ENCODE measurements around the gene ZBTB21. TPM values are rescaled to one million over a fixed set of nuclear protein-coding genes. Genes with fewer than 3 reads are reported as not detected.
A peak's percentile ranks its signal among the peaks of the same experiment; 100 is the strongest.

ZBTB21 gene
- total and polyA plus RNA-seq, 5 donors from 2014 or later, result 2.4 to 107 (median 5.7) TPM

DNA sequence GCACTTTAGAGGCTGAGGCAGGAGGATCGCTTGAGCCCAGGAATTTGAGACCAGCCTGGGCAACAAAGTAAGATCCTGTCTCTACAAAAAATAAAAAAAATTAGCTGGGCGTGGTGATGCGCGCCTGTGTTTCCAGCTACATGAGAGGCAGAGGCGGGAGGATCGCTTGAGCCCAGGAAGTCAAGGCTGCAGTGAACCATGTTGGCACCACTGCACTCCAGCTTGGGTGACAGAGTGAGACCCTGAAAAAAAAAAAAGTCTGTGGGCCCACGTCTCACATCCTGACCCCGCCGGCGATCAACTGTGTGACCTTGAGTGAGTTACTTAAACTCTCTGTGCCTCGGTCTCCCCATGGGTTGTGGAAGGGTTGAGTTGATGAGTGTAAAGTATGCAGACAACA is 12.7 kb upstream of the ZBTB21 start:
- H3K9me3 Mint-ChIP-seq, result no peaks in the 10 kb centered on the region
- H3K36me3 ChIP-seq (ENCODE audit: control insufficient read depth, insufficient read depth, low read length), result no peaks in the 10 kb centered on the region
- ATAC-seq (ENCODE audit: low read depth in 2 of 2), result no peak
- DNase-seq, result no peak
- H3K4me3 ChIP-seq (ENCODE audit: low read depth, low read length), result no peak overlapping the region
- H3K4me1 Mint-ChIP-seq, result peaks cover 0 to 4% (median 1%) of the 10 kb centered on the region in 4 donors
- peak overlapping the region in 1 of 3 donors; percentile 38 for H3K27ac Mint-ChIP-seq
- peaks cover 16% of the 10 kb centered on the region for H3K27me3 Mint-ChIP-seq
- no peaks in the 10 kb centered on the region for H3K36me3 Mint-ChIP-seq
- no peak overlapping the region for H3K27ac ChIP-seq (ENCODE audit: insufficient read depth, low read length, poor library complexity, severe bottlenecking)
- H3K9me3 ChIP-seq (ENCODE audit: control insufficient read depth in 2 of 2, low read length in 2 of 2), result no peaks in the 10 kb centered on the region
- no peak overlapping the region for H3K4me3 Mint-ChIP-seq
- H3K4me1 ChIP-seq (ENCODE audit: control insufficient read depth, insufficient read depth, low read length, poor library complexity, severe bottlenecking), result no peaks in the 10 kb centered on the region
- H3K27me3 ChIP-seq (ENCODE audit: control insufficient read depth, insufficient read depth, low read length), result no peaks in the 10 kb centered on the region

DNA sequence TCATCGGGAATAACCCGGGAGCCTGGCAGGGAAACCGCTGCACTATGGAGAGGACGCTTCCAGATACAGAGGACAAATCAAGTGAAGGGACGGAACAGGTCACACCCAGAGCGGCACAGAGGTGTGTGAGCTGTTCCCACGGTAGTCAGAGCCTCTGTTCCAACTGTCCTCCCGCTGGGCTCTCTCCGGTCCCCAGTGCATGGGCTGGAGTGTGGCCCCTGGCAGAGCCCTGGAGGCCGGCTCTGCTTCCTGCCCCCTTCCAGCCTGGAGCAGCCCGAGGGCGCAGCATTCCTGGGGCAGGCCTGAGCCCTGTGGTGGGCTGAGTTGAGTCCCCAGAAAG is 11.9 kb upstream of the ZBTB21 start:
- no peak overlapping the region for H3K4me3 Mint-ChIP-seq
- ATAC-seq (ENCODE audit: low read depth in 2 of 2) (no peak), DNase-seq (no peak)

DNA sequence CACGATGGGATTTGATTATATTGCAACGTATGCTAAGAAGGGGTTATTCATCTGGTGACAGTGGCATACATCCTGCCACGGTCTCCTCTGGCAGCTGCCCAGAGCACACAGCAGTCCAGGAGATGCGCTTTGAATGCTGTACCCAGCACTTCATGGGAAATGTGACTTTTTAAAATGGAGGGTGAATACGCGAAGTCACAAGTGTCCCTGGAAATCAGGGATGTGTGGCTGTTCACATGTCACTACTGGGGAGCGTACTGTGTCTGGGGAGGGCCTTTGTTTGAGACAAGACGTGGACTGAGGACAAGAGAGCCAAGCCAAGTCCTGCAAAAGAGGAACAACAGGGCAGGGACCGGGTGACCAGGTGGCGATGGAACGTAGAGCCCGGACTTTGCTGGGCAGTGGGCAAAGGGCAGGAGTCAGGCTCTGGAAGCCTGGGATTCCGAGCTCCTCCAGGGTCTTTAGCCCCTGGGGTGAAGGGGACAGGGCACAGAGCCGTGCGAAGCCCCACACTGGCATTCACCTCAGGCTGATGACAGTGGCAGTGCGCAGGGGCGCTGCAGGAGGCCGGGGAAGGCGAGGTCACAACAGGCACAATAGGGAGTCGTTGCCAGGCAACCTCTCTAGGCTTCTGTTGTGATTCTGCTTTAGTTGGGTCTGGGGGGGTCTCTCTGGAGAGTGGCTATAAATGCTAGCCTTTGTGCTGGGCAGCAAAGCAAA is 11.4 kb upstream of the ZBTB21 start:
- Mint-ChIP-seq H3K4me1 (peaks cover 0 to 3% (median 1%) of the 10 kb centered on the region in 4 donors), H3K27ac (no peak overlapping the region), H3K27me3 (peaks cover 15% of the 10 kb centered on the region), H3K9me3 (no peaks in the 10 kb centered on the region), H3K4me3 (no peak overlapping the region), H3K36me3 (no peaks in the 10 kb centered on the region)
- DNase-seq (no peak), ATAC-seq (ENCODE audit: low read depth in 2 of 2) (no peak)
- Histone ChIP-seq H3K4me3 (ENCODE audit: low read depth, low read length) (no peak overlapping the region), H3K9me3 (ENCODE audit: control insufficient read depth in 2 of 2, low read length in 2 of 2) (no peaks in the 10 kb centered on the region), H3K36me3 (ENCODE audit: control insufficient read depth, insufficient read depth, low read length) (no peaks in the 10 kb centered on the region), H3K27ac (ENCODE audit: insufficient read depth, low read length, poor library complexity, severe bottlenecking) (no peak overlapping the region), H3K27me3 (ENCODE audit: control insufficient read depth, insufficient read depth, low read length) (no peaks in the 10 kb centered on the region), H3K4me1 (ENCODE audit: control insufficient read depth, insufficient read depth, low read length, poor library complexity, severe bottlenecking) (no peaks in the 10 kb centered on the region)

More for the DNA sequence above, 11.9 kb upstream of the ZBTB21 start:
- H3K27ac Mint-ChIP-seq, result no peak overlapping the region
- Histone ChIP-seq H3K36me3 (ENCODE audit: control insufficient read depth, insufficient read depth, low read length) (no peaks in the 10 kb centered on the region), H3K9me3 (ENCODE audit: control insufficient read depth in 2 of 2, low read length in 2 of 2) (no peaks in the 10 kb centered on the region), H3K27ac (ENCODE audit: insufficient read depth, low read length, poor library complexity, severe bottlenecking) (no peak overlapping the region), H3K4me3 (ENCODE audit: low read depth, low read length) (no peak overlapping the region), H3K27me3 (ENCODE audit: control insufficient read depth, insufficient read depth, low read length) (no peaks in the 10 kb centered on the region), H3K4me1 (ENCODE audit: control insufficient read depth, insufficient read depth, low read length, poor library complexity, severe bottlenecking) (no peaks in the 10 kb centered on the region)
- no peaks in the 10 kb centered on the region for H3K36me3 Mint-ChIP-seq
- H3K4me1 Mint-ChIP-seq, result peaks cover 0 to 4% (median 1%) of the 10 kb centered on the region in 4 donors
- peaks cover 15% of the 10 kb centered on the region for H3K27me3 Mint-ChIP-seq
- H3K9me3 Mint-ChIP-seq, result no peaks in the 10 kb centered on the region

DNA sequence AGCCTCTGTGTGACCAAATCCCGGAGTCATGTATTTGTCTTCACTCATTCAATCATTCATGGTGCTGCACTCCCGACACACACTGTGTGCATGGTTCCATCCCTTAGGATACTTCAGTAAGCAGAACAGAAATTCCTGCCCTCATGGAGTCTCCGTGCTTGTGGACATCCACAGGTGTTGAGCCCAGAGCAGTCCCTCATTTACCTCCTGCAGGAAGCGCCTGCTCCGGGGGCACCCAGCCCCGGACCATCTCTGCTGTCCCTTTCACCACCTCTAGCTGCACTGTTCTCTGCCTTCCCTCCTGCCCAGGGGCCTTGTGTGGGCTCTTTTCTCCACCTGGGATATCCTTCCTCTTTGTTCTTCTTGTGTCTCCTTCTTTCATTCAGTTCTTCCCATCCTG is 9.5 kb upstream of the ZBTB21 start:
- Histone ChIP-seq H3K4me3 (ENCODE audit: low read depth, low read length) (no peak overlapping the region), H3K4me1 (ENCODE audit: control insufficient read depth, insufficient read depth, low read length, poor library complexity, severe bottlenecking) (no peaks in the 10 kb centered on the region), H3K9me3 (ENCODE audit: control insufficient read depth in 2 of 2, low read length in 2 of 2) (no peaks in the 10 kb centered on the region), H3K36me3 (ENCODE audit: control insufficient read depth, insufficient read depth, low read length) (no peaks in the 10 kb centered on the region), H3K27me3 (ENCODE audit: control insufficient read depth, insufficient read depth, low read length) (no peaks in the 10 kb centered on the region), H3K27ac (ENCODE audit: insufficient read depth, low read length, poor library complexity, severe bottlenecking) (no peak overlapping the region)
- H3K27ac Mint-ChIP-seq, result peak overlapping the region in 1 of 3 donors; percentile 55
- no peaks in the 10 kb centered on the region for H3K36me3 Mint-ChIP-seq
- H3K4me3 Mint-ChIP-seq, result peak overlapping the region in 1 of 4 donors; percentile 3
- ATAC-seq (ENCODE audit: low read depth in 2 of 2) (no peak), DNase-seq (no peak)
- peaks cover 0 to 2% (median 0%) of the 10 kb centered on the region in 4 donors for H3K4me1 Mint-ChIP-seq
- peaks cover 0 to 3% (median 1%) of the 10 kb centered on the region in 7 donors for H3K9me3 Mint-ChIP-seq
- H3K27me3 Mint-ChIP-seq, result peaks cover 15% of the 10 kb centered on the region

DNA sequence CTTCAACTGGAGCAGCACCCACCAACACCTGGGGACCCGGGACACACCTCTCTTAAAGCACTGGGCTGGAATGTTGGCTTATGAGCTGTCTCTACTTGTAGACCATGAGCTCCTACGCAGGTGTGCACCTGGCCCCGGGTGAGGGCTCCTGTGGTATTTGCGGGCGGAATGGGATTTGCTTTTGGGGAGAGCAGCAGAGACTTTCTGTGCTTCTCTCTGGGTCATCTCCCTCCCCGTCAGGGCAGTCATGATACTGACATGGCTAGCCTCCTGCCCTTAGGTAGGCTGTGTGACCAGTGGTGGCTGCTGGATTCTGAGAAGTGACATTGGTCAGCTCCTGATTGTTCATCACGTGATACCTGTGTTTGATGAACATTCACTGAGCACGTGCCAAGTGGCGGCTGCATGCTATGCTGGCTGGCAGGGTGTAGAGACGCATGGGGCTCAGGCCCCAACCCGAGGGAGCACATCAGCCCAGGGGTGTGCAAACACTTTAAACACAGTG is 9.0 kb upstream of the ZBTB21 start:
- ATAC-seq (ENCODE audit: low read depth in 2 of 2) (no peak), DNase-seq (no peak)
- H3K4me3 Mint-ChIP-seq, result no peak overlapping the region
- no peaks in the 10 kb centered on the region for H3K36me3 ChIP-seq (ENCODE audit: control insufficient read depth, insufficient read depth, low read length)
- H3K4me3 ChIP-seq (ENCODE audit: low read depth, low read length), result no peak overlapping the region
- H3K27ac ChIP-seq (ENCODE audit: insufficient read depth, low read length, poor library complexity, severe bottlenecking), result no peak overlapping the region
- H3K9me3 ChIP-seq (ENCODE audit: control insufficient read depth in 2 of 2, low read length in 2 of 2), result no peaks in the 10 kb centered on the region
- no peaks in the 10 kb centered on the region for H3K27me3 ChIP-seq (ENCODE audit: control insufficient read depth, insufficient read depth, low read length)
- H3K36me3 Mint-ChIP-seq, result no peaks in the 10 kb centered on the region
- H3K27ac Mint-ChIP-seq, result no peak overlapping the region
- H3K4me1 ChIP-seq (ENCODE audit: control insufficient read depth, insufficient read depth, low read length, poor library complexity, severe bottlenecking), result no peaks in the 10 kb centered on the region
- H3K27me3 Mint-ChIP-seq, result peaks cover 16% of the 10 kb centered on the region
- H3K9me3 Mint-ChIP-seq, result peaks cover 0 to 6% (median 1%) of the 10 kb centered on the region in 7 donors
- peaks cover 0 to 3% (median 1%) of the 10 kb centered on the region in 4 donors for H3K4me1 Mint-ChIP-seq

DNA sequence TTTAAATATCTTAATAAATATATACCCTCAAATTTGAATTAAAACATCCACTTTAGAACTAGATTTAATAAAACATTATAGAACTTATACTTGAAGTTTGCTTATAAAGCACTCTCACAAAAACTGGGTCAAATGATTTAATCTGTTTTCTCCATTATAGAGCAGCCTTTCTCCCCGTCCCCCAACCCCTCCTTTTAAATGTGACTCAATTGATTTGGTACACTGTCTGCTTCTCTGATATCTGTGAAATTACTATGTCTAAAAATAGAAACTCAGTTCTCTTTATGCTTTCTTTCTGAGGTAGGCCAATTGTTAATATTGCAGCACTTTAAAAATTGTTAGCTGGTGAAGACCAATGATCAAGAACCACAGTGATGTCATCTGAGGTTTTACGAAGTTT is 6.9 kb upstream of the ZBTB21 start:
- no peak for ATAC-seq (ENCODE audit: low read depth in 2 of 2)
- no peak overlapping the region for H3K4me3 Mint-ChIP-seq

DNA sequence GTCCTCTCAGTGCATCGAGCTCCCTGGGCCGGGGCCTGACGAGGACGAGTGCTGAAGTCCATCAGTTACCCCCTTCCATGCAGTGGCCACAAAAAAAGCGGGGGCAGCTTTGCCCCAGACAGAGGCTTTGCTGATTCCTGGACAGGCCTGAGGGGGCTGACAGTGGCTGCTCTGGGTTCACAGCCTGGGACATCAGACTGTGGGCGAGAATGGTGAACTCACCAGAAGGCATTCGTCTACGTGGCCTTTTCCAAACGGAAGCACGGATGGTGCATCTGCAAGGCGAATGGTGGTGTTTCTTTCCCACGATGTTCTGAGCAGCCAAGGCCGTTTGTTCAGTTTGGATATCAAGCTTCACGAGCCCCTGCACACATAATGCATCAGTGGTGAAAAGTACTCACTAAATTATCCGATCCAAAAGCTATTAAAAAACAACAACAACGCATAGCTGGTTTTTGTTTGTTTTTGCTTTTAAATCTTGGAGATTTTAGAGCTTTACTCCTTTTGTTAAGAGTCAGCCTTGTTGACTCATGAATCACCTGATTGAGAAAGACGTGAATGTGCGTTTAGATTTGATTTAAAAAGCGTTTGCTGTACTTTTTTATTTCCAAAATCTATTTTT is 6.3 kb upstream of the ZBTB21 start:
- Histone ChIP-seq H3K4me3 (ENCODE audit: low read depth, low read length) (no peak overlapping the region), H3K27ac (ENCODE audit: insufficient read depth, low read length, poor library complexity, severe bottlenecking) (no peak overlapping the region), H3K36me3 (ENCODE audit: control insufficient read depth, insufficient read depth, low read length) (no peaks in the 10 kb centered on the region), H3K4me1 (ENCODE audit: control insufficient read depth, insufficient read depth, low read length, poor library complexity, severe bottlenecking) (no peaks in the 10 kb centered on the region), H3K27me3 (ENCODE audit: control insufficient read depth, insufficient read depth, low read length) (no peaks in the 10 kb centered on the region), H3K9me3 (ENCODE audit: control insufficient read depth in 2 of 2, low read length in 2 of 2) (no peaks in the 10 kb centered on the region)
- ATAC-seq (ENCODE audit: low read depth in 2 of 2) (no peak), DNase-seq (no peak)
- H3K4me1 Mint-ChIP-seq, result peaks cover 0 to 16% (median 7%) of the 10 kb centered on the region in 4 donors
- H3K36me3 Mint-ChIP-seq, result no peaks in the 10 kb centered on the region
- no peak overlapping the region for H3K4me3 Mint-ChIP-seq
- no peak overlapping the region for H3K27ac Mint-ChIP-seq
- peaks cover 0 to 6% (median 1%) of the 10 kb centered on the region in 7 donors for H3K9me3 Mint-ChIP-seq
- H3K27me3 Mint-ChIP-seq, result peaks cover 11% of the 10 kb centered on the region

More for the DNA sequence above, 6.9 kb upstream of the ZBTB21 start:
- Mint-ChIP-seq H3K27ac (no peak overlapping the region), H3K36me3 (no peaks in the 10 kb centered on the region), H3K27me3 (peaks cover 11% of the 10 kb centered on the region), H3K4me1 (peaks cover 0 to 16% (median 5%) of the 10 kb centered on the region in 4 donors), H3K9me3 (peaks cover 0 to 6% (median 1%) of the 10 kb centered on the region in 7 donors)
- Histone ChIP-seq H3K27ac (ENCODE audit: insufficient read depth, low read length, poor library complexity, severe bottlenecking) (no peak overlapping the region), H3K27me3 (ENCODE audit: control insufficient read depth, insufficient read depth, low read length) (no peaks in the 10 kb centered on the region), H3K9me3 (ENCODE audit: control insufficient read depth in 2 of 2, low read length in 2 of 2) (no peaks in the 10 kb centered on the region), H3K36me3 (ENCODE audit: control insufficient read depth, insufficient read depth, low read length) (no peaks in the 10 kb centered on the region), H3K4me1 (ENCODE audit: control insufficient read depth, insufficient read depth, low read length, poor library complexity, severe bottlenecking) (no peaks in the 10 kb centered on the region), H3K4me3 (ENCODE audit: low read depth, low read length) (no peak overlapping the region)
- DNase-seq, result no peak
